PFSK-1 (cell line): ENCODE measurements around the gene CEP70.

ENCODE experiments used
- POLR2AphosphoS5 ChIP-seq: IDR thresholded peaks from 2 replicates; pipeline ENCODE4 v1.6.1; 2012; ENCODE audit warnings: low read depth, mild to moderate bottlenecking, control low read depth, low read length, moderate library complexity
- TAF1 ChIP-seq: IDR thresholded peaks from 2 replicates; pipeline ENCODE4 v1.6.1; 2012; ENCODE audit warnings: low read length, control low read depth, borderline replicate concordance; ENCODE audit not compliant: insufficient read depth

GRCh38 chr3:138474163-138474562, 119.9 kb downstream of the CEP70 start:
- TF ChIP-seq POLR2AphosphoS5 (no peak), TAF1 (no peak)
